ENCODE data around the gene CPEB3. TPM values are rescaled to one million over a fixed set of nuclear protein-coding genes. Genes with fewer than 3 reads are reported as not detected.
"Not testable (repeated sequence)": the region's sequence is repeated elsewhere in the genome, so short reads cannot be mapped to it uniquely, and the experiment has no call there.

The CPEB3 gene
- total RNA-seq, 1 donor from 2014 or later = 5.7 TPM

- no peak overlapping the region for H3K27ac ChIP-seq
- no peaks in the 10 kb centered on the region for H3K27me3 ChIP-seq
- no peaks in the 10 kb centered on the region for H3K36me3 ChIP-seq
- H3K9me3 ChIP-seq = no peaks in the 10 kb centered on the region
- ATAC-seq = no peak
- no peak for TF ChIP-seq CTCF (IDR thresholded peaks at IDR 0.05)
- intact Hi-C loops (cut with DNase I) = no loop called here
- H3K4me1 ChIP-seq = no peaks in the 10 kb centered on the region
- H3K4me3 ChIP-seq = no peak overlapping the region
- DNase-seq = no peak
These were observed 140.1 kb downstream of the CPEB3 start for GRCh38 chr10:92150823-92151222.

- Histone ChIP-seq H3K27ac (no peak overlapping the region), H3K4me3 (no peak overlapping the region), H3K27me3 (no peaks in the 10 kb centered on the region), H3K9me3 (no peaks in the 10 kb centered on the region), H3K4me1 (no peaks in the 10 kb centered on the region), H3K36me3 (no peaks in the 10 kb centered on the region)
- no peak for DNase-seq
- intact Hi-C loops (cut with DNase I) = no loop called here
- no peak for ATAC-seq
- no peak for TF ChIP-seq CTCF (IDR thresholded peaks at IDR 0.05)
These were observed 141.6 kb downstream of the CPEB3 start for GRCh38 chr10:92149261-92149660.

- no peaks in the 10 kb centered on the region for H3K4me1 ChIP-seq
- intact Hi-C loops (cut with DNase I) = no loop called here
- DNase-seq = no peak
- no peaks in the 10 kb centered on the region for H3K9me3 ChIP-seq
- no peak overlapping the region for H3K4me3 ChIP-seq
- no peaks in the 10 kb centered on the region for H3K27me3 ChIP-seq
- no peak for TF ChIP-seq CTCF (IDR thresholded peaks at IDR 0.05)
- no peak for ATAC-seq
- H3K36me3 ChIP-seq = no peaks in the 10 kb centered on the region
- H3K27ac ChIP-seq = no peak overlapping the region
These were observed 144.1 kb downstream of the CPEB3 start for GRCh38 chr10:92146781-92147180.

GRCh38 chr10:92146107-92146506 lies 144.8 kb downstream of the CPEB3 start:
- no peak overlapping the region for H3K4me3 ChIP-seq
- no peaks in the 10 kb centered on the region for H3K27me3 ChIP-seq
- H3K9me3 ChIP-seq = no peaks in the 10 kb centered on the region
- H3K27ac ChIP-seq = no peak overlapping the region
- ATAC-seq (no peak), DNase-seq (no peak)
- intact Hi-C loops (cut with DNase I) = no loop called here
- TF ChIP-seq CTCF (IDR thresholded peaks at IDR 0.05) = no peak
- no peaks in the 10 kb centered on the region for H3K4me1 ChIP-seq
- no peaks in the 10 kb centered on the region for H3K36me3 ChIP-seq

- no peaks in the 10 kb centered on the region for H3K27me3 ChIP-seq
- intact Hi-C loops (cut with DNase I) = no loop called here
- no peak overlapping the region for H3K4me3 ChIP-seq
- H3K9me3 ChIP-seq = no peaks in the 10 kb centered on the region
- no peaks in the 10 kb centered on the region for H3K4me1 ChIP-seq
- H3K27ac ChIP-seq = no peak overlapping the region
- ATAC-seq = no peak
- no peak for TF ChIP-seq CTCF (IDR thresholded peaks at IDR 0.05)
- H3K36me3 ChIP-seq = no peaks in the 10 kb centered on the region
- no peak for DNase-seq
These were observed 147.9 kb downstream of the CPEB3 start for GRCh38 chr10:92142949-92143348.

- H3K9me3 ChIP-seq = no peaks in the 10 kb centered on the region
- intact Hi-C loops (cut with DNase I) = no loop called here
- H3K27ac ChIP-seq = no peak overlapping the region
- no peak for TF ChIP-seq CTCF (IDR thresholded peaks at IDR 0.05)
- no peak overlapping the region for H3K4me3 ChIP-seq
- DNase-seq = no peak
- no peak for ATAC-seq
- H3K36me3 ChIP-seq = no peaks in the 10 kb centered on the region
- H3K4me1 ChIP-seq = no peaks in the 10 kb centered on the region
- H3K27me3 ChIP-seq = no peaks in the 10 kb centered on the region
These were observed 148.4 kb downstream of the CPEB3 start for GRCh38 chr10:92142512-92142911.

- H3K27ac ChIP-seq; intact Hi-C loops (cut with DNase I); H3K4me3 ChIP-seq; H3K36me3 ChIP-seq; ATAC-seq; DNase-seq; H3K4me1 ChIP-seq; H3K9me3 ChIP-seq; H3K27me3 ChIP-seq: not testable (repeated sequence)
These were observed 149.7 kb downstream of the CPEB3 start for GRCh38 chr10:92141147-92141546.

GRCh38 chr10:92134049-92134448 lies 156.8 kb downstream of the CPEB3 start:
- H3K9me3 ChIP-seq; H3K4me1 ChIP-seq; intact Hi-C loops (cut with DNase I); H3K4me3 ChIP-seq; H3K27ac ChIP-seq; ATAC-seq; H3K27me3 ChIP-seq; H3K36me3 ChIP-seq; DNase-seq: not testable (repeated sequence)
